Mammary epithelial cell (primary cell): ENCODE data around the gene TFEB.

ENCODE experiments used
- EZH2 ChIP-seq: IDR thresholded peaks from 2 replicates; pipeline ENCODE4 v1.6.1; 2012; ENCODE audit warnings: low read length, inconsistent platforms, borderline replicate concordance
- TF ChIP-seq, protein P1 (sequence below), 2 donors: IDR thresholded peaks in 1 of 2; conservative IDR thresholded peaks in 1 of 2; 2 replicates each; pipeline ENCODE4 v1.5.1; 2011 to 2012; ENCODE audit warnings: inconsistent platforms in 2 of 2, low read length in 2 of 2, mild to moderate bottlenecking in 2 of 2, control low read depth in 1 of 2, low read depth in 1 of 2; ENCODE audit not compliant: insufficient read depth in 1 of 2; ENCODE audit errors: extremely low read depth in 1 of 2

DNA sequence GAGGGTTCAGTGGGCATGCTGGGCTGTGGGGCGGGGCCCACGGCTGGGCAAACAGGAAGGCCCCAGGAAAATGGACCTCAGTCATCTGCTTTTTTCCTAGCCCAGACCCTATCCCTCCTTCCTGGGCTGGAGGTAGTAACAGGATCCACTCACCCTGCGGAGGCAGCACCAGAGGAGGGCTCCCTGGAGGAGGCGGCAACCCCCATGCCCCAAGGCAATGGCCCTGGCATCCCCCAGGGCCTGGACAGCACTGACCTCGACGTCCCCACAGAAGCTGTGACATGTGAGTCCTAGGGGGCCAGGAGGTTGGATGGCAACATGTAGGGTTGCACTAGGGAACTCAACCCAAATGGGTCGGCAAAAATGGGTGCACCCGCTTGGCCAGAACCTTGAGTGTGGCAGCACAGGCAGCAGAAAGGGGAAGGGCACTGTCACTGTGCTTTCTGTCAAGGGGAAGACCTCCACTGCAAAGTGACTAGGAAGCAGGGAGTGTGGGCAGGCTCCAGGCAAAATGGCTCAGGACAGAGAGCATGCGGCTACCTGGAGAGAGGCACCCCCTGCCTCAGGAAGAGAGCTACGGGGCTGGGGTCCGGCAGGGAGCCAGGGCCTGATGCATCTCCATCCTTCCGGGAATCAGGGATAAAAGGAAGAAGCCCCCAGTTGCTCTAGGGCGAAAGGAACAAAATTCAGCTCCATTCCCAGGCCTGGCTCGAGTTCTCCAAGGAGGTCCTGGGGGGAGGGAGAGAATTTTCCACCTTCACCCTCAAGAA lies 89.2 kb downstream of the TFEB start:
- TF ChIP-seq, protein P1, sequence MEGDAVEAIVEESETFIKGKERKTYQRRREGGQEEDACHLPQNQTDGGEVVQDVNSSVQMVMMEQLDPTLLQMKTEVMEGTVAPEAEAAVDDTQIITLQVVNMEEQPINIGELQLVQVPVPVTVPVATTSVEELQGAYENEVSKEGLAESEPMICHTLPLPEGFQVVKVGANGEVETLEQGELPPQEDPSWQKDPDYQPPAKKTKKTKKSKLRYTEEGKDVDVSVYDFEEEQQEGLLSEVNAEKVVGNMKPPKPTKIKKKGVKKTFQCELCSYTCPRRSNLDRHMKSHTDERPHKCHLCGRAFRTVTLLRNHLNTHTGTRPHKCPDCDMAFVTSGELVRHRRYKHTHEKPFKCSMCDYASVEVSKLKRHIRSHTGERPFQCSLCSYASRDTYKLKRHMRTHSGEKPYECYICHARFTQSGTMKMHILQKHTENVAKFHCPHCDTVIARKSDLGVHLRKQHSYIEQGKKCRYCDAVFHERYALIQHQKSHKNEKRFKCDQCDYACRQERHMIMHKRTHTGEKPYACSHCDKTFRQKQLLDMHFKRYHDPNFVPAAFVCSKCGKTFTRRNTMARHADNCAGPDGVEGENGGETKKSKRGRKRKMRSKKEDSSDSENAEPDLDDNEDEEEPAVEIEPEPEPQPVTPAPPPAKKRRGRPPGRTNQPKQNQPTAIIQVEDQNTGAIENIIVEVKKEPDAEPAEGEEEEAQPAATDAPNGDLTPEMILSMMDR (conservative IDR thresholded peaks at IDR 0.05 in 1 of 2, IDR thresholded peaks at IDR 0.05 in 1 of 2; ENCODE audit: extremely low read depth in 1 of 2, insufficient read depth in 1 of 2, low read depth in 1 of 2, low read length in 2 of 2): no peak
- TF ChIP-seq EZH2: no peak
